ENCODE results near the gene MRPS27. TPM values are rescaled to one million over a fixed set of nuclear protein-coding genes. Genes with fewer than 3 reads are reported as not detected.

MRPS27 gene
- total and polyA plus RNA-seq, 2 of the 13 experiments (the other 11 are each of a cell fraction or from before 2014, with no cell fraction given), result 71.8 to 115 TPM

DNA sequence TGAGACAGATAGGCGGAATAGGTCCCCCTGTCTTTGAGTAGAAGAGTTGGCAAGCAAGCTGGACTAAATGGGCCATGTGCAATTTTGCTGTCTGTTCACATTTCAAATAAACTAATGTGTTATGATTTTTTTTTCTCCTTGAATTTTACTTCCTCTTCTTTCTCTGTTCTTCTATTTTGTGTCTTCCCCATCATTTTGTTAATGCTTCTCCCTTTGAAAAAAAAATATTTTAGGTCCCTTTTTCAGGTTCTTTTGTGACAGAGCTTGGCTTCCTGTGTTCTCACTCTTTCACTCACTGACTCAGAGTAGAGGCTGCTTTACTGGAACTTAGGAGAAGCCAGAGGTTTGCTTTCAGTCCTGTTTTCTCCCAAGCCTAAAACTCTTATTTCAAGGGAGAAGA, 48.2 kb upstream of the MRPS27 start (continued):
- TF ChIP-seq, protein P1, sequence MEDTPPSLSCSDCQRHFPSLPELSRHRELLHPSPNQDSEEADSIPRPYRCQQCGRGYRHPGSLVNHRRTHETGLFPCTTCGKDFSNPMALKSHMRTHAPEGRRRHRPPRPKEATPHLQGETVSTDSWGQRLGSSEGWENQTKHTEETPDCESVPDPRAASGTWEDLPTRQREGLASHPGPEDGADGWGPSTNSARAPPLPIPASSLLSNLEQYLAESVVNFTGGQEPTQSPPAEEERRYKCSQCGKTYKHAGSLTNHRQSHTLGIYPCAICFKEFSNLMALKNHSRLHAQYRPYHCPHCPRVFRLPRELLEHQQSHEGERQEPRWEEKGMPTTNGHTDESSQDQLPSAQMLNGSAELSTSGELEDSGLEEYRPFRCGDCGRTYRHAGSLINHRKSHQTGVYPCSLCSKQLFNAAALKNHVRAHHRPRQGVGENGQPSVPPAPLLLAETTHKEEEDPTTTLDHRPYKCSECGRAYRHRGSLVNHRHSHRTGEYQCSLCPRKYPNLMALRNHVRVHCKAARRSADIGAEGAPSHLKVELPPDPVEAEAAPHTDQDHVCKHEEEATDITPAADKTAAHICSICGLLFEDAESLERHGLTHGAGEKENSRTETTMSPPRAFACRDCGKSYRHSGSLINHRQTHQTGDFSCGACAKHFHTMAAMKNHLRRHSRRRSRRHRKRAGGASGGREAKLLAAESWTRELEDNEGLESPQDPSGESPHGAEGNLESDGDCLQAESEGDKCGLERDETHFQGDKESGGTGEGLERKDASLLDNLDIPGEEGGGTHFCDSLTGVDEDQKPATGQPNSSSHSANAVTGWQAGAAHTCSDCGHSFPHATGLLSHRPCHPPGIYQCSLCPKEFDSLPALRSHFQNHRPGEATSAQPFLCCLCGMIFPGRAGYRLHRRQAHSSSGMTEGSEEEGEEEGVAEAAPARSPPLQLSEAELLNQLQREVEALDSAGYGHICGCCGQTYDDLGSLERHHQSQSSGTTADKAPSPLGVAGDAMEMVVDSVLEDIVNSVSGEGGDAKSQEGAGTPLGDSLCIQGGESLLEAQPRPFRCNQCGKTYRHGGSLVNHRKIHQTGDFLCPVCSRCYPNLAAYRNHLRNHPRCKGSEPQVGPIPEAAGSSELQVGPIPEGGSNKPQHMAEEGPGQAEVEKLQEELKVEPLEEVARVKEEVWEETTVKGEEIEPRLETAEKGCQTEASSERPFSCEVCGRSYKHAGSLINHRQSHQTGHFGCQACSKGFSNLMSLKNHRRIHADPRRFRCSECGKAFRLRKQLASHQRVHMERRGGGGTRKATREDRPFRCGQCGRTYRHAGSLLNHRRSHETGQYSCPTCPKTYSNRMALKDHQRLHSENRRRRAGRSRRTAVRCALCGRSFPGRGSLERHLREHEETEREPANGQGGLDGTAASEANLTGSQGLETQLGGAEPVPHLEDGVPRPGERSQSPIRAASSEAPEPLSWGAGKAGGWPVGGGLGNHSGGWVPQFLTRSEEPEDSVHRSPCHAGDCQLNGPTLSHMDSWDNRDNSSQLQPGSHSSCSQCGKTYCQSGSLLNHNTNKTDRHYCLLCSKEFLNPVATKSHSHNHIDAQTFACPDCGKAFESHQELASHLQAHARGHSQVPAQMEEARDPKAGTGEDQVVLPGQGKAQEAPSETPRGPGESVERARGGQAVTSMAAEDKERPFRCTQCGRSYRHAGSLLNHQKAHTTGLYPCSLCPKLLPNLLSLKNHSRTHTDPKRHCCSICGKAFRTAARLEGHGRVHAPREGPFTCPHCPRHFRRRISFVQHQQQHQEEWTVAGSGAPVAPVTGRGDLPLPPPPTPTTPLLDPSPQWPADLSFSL (CRISPR knock-in tag; IDR thresholded peaks at IDR 0.05), result no peak
- TF ChIP-seq, protein P2, sequence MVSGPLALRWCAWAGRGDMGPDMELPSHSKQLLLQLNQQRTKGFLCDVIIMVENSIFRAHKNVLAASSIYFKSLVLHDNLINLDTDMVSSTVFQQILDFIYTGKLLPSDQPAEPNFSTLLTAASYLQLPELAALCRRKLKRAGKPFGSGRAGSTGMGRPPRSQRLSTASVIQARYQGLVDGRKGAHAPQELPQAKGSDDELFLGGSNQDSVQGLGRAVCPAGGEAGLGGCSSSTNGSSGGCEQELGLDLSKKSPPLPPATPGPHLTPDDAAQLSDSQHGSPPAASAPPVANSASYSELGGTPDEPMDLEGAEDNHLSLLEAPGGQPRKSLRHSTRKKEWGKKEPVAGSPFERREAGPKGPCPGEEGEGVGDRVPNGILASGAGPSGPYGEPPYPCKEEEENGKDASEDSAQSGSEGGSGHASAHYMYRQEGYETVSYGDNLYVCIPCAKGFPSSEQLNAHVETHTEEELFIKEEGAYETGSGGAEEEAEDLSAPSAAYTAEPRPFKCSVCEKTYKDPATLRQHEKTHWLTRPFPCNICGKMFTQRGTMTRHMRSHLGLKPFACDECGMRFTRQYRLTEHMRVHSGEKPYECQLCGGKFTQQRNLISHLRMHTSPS (CRISPR knock-in tag; IDR thresholded peaks at IDR 0.05; ENCODE audit: low read depth), result no peak
- TF ChIP-seq MED1 (CRISPR knock-in tag; IDR thresholded peaks at IDR 0.05) (no peak), EZH2 (conservative IDR thresholded peaks at IDR 0.05; ENCODE audit: low read depth, low read length) (no peak), ZNF451 (CRISPR knock-in tag; IDR thresholded peaks at IDR 0.05) (no peak), MIER3 (CRISPR knock-in tag; IDR thresholded peaks at IDR 0.05; ENCODE audit: borderline replicate concordance) (no peak)
- TF ChIP-seq, protein P3, sequence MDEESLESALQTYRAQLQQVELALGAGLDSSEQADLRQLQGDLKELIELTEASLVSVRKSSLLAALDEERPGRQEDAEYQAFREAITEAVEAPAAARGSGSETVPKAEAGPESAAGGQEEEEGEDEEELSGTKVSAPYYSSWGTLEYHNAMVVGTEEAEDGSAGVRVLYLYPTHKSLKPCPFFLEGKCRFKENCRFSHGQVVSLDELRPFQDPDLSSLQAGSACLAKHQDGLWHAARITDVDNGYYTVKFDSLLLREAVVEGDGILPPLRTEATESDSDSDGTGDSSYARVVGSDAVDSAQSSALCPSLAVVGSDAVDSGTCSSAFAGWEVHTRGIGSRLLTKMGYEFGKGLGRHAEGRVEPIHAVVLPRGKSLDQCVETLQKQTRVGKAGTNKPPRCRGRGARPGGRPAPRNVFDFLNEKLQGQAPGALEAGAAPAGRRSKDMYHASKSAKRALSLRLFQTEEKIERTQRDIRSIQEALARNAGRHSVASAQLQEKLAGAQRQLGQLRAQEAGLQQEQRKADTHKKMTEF (CRISPR knock-in tag; IDR thresholded peaks at IDR 0.05), result no peak

Measured in HepG2 (cell line).